B cell (primary cell): ENCODE results near the gene KDM7A. TPM values are rescaled to one million over a fixed set of nuclear protein-coding genes. Genes with fewer than 3 reads are reported as not detected.

ENCODE experiments used
- ATAC-seq: fragments of 200-7000 bp; cut with Tn5 transposase; one replicate; pipeline ENCODE4 v1.10.0; 2021; ENCODE audit warnings: low read depth, mild to moderate bottlenecking, moderate number of reproducible peaks, moderate library complexity
- CTCF ChIA-PET: fragments of 350-600 bp; sonication (Branson Sonifier 250); formaldehyde crosslinking; loops from one replicate; lab custom pipeline; 2021; ENCODE audit warnings: antibody characterized with exemption, inconsistent platforms; lab: Charles Lee
- POLR2A ChIA-PET: fragments of 350-600 bp; sonication (Branson Sonifier 250); formaldehyde crosslinking; loops from one replicate; lab custom pipeline; 2021; ENCODE audit warnings: antibody characterized with exemption; lab: Charles Lee
- DNase-seq: peaks from one replicate; pipeline ENCODE4 v3.0.0; 2013
- H2AFZ ChIP-seq: 2 replicates; pipeline ENCODE4 v1.6.1; 2012; ENCODE audit warnings: mild to moderate bottlenecking, low read depth, low read length; ENCODE audit not compliant: insufficient read depth, poor library complexity, severe bottlenecking
- H3K27ac ChIP-seq, 2 donors: 1 replicate in 1 of 2; 2 replicates in 1 of 2; pipeline ENCODE4 v1.5.1; 2012 to 2013; ENCODE audit warnings: low read length in 2 of 2, mild to moderate bottlenecking in 2 of 2, moderate library complexity in 1 of 2
- H3K27me3 ChIP-seq, 4 experiments: fragments of 200-600 bp in 1 of 4; sonication (generic) in 1 of 4; replicated peaks in 1 of 4; 1 replicate in 2 of 4; 2 replicates in 2 of 4; pipeline versions ENCODE4 v1.6.1 to v1.7.0; 2013 to 2016; ENCODE audit warnings: low read length in 3 of 4, mild to moderate bottlenecking in 2 of 4, mixed read lengths in 1 of 4, moderate library complexity in 1 of 4; ENCODE audit not compliant: insufficient read depth in 4 of 4, control insufficient read depth in 3 of 4; ENCODE audit errors: control extremely low read depth in 1 of 4
- H3K36me3 ChIP-seq, 2 experiments: replicated peaks in 1 of 2; 1 replicate in 1 of 2; 2 replicates in 1 of 2; pipeline versions ENCODE4 v1.6.1 to v1.7.1; 2013; ENCODE audit warnings: low read length in 1 of 2; ENCODE audit not compliant: insufficient read depth in 2 of 2, control insufficient read depth in 1 of 2; ENCODE audit errors: control extremely low read depth in 1 of 2, extremely low read depth in 1 of 2
- H3K4me1 ChIP-seq, 2 donors: fragments of 200-600 bp in 1 of 2; sonication (generic) in 1 of 2; 1 replicate in 1 of 2; 2 replicates in 1 of 2; pipeline versions ENCODE4 v1.5.1 to v1.6.1; 2013 to 2017; ENCODE audit warnings: low read length in 2 of 2; ENCODE audit not compliant: control insufficient read depth in 2 of 2, insufficient read depth in 2 of 2
- H3K4me2 ChIP-seq: replicated peaks from 2 replicates; pipeline ENCODE3; 2012; ENCODE audit warnings: mild to moderate bottlenecking, low read depth, low read length; ENCODE audit not compliant: poor library complexity, severe bottlenecking
- H3K4me3 ChIP-seq, 5 experiments: fragments of 200-600 bp in 1 of 5; sonication (generic) in 1 of 5; 1 replicate in 3 of 5; 2 replicates in 2 of 5; pipeline versions ENCODE4 v1.5.1 to v1.7.0; 2011 to 2016; ENCODE audit warnings: low read length in 4 of 5, mild to moderate bottlenecking in 4 of 5, low read depth in 2 of 5, control low read depth in 1 of 5, moderate library complexity in 1 of 5; ENCODE audit not compliant: insufficient read depth in 1 of 5; ENCODE audit errors: control extremely low read depth in 1 of 5, extremely low read depth in 1 of 5
- H3K79me2 ChIP-seq: fragments of 200-600 bp; sonication (generic); one replicate; pipeline ENCODE4 v1.6.0; 2016; ENCODE audit warnings: low read length; ENCODE audit not compliant: control insufficient read depth, insufficient read depth
- H3K9ac ChIP-seq: fragments of 200-600 bp; sonication (generic); 2 replicates; pipeline ENCODE4 v1.6.1; 2017; ENCODE audit warnings: mild to moderate bottlenecking, low read length, moderate library complexity
- H3K9me3 ChIP-seq, 3 donors: one replicate each; pipeline versions ENCODE4 v1.6.1 to v1.7.1; 2013; ENCODE audit warnings: low read length in 2 of 3; ENCODE audit not compliant: control insufficient read depth in 2 of 3, insufficient read depth in 1 of 3; ENCODE audit errors: control extremely low read depth in 1 of 3
- H4K20me1 ChIP-seq: 2 replicates; pipeline ENCODE4 v1.6.0; 2012; ENCODE audit warnings: mild to moderate bottlenecking, low read length; ENCODE audit not compliant: insufficient read depth, control insufficient read depth, poor library complexity, severe bottlenecking
- H3K27ac Mint-ChIP-seq: one replicate; pipeline ENCODE4 v1.8.0; 2021; ENCODE audit warnings: mixed read lengths
- H3K27me3 Mint-ChIP-seq: one replicate; pipeline ENCODE4 v1.8.0; 2021; ENCODE audit warnings: mixed read lengths
- H3K4me1 Mint-ChIP-seq: one replicate; pipeline ENCODE4 v1.8.0; 2021; ENCODE audit warnings: mixed read lengths
- H3K4me3 Mint-ChIP-seq: one replicate; pipeline ENCODE4 v1.8.0; 2021; ENCODE audit warnings: mixed read lengths
- H3K9me3 Mint-ChIP-seq: one replicate; pipeline ENCODE4 v1.8.0; 2022; ENCODE audit warnings: mixed read lengths; ENCODE audit not compliant: insufficient read depth
- EZH2 ChIP-seq: IDR thresholded peaks from 2 replicates; pipeline ENCODE4 v1.6.1; 2012; ENCODE audit warnings: borderline replicate concordance, low read depth, mild to moderate bottlenecking, moderate library complexity, low read length; ENCODE audit not compliant: insufficient read depth, poor library complexity, severe bottlenecking
- WGBS: methylation state at CpG from one replicate; pipeline ENCODE4 v1.1.5; 2013; ENCODE audit warnings: missing lambda C conversion rate; ENCODE audit not compliant: insufficient coverage; 5-methylcytosine and 5-hydroxymethylcytosine counted together
- intact Hi-C: fragments of 100-400 bp; cut with micrococcal nuclease; formaldehyde crosslinking; loops from one replicate; pipeline ENCODE4 v1.10.0; 2022
- polyA minus RNA-seq: library from RNA; depleted of rRNA, polyadenylated mRNA; stranded (reverse); fragments of >200 nt; gene quantifications from 2 replicates; pipeline ENCODE4 v1.2.3, GENCODE V29; 2012
- polyA plus RNA-seq: library from polyadenylated mRNA; depleted of rRNA; stranded (reverse); fragments of >200 nt; gene quantifications from 2 replicates; pipeline ENCODE4 v1.2.3, GENCODE V29; 2012
- total RNA-seq, 2 donors: library from RNA; stranded (reverse); fragments of 120-200 nt in 1 of 2; gene quantifications; 1 replicate in 1 of 2; 2 replicates in 1 of 2; pipeline versions ENCODE4 v1.2.3 to v1.2.4, GENCODE V29; 2013 to 2022
- TF ChIP-seq, protein P1 (sequence below): fragments of 200-600 bp; IDR thresholded peaks from one replicate; pipeline ENCODE4 v1.8.0; 2022; ENCODE audit warnings: antibody characterized with exemption, mild to moderate bottlenecking

Gene KDM7A, protein sequence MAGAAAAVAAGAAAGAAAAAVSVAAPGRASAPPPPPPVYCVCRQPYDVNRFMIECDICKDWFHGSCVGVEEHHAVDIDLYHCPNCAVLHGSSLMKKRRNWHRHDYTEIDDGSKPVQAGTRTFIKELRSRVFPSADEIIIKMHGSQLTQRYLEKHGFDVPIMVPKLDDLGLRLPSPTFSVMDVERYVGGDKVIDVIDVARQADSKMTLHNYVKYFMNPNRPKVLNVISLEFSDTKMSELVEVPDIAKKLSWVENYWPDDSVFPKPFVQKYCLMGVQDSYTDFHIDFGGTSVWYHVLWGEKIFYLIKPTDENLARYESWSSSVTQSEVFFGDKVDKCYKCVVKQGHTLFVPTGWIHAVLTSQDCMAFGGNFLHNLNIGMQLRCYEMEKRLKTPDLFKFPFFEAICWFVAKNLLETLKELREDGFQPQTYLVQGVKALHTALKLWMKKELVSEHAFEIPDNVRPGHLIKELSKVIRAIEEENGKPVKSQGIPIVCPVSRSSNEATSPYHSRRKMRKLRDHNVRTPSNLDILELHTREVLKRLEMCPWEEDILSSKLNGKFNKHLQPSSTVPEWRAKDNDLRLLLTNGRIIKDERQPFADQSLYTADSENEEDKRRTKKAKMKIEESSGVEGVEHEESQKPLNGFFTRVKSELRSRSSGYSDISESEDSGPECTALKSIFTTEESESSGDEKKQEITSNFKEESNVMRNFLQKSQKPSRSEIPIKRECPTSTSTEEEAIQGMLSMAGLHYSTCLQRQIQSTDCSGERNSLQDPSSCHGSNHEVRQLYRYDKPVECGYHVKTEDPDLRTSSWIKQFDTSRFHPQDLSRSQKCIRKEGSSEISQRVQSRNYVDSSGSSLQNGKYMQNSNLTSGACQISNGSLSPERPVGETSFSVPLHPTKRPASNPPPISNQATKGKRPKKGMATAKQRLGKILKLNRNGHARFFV
- 44.3 and 50.8 TPM in 2 replicates for total RNA-seq
- total RNA-seq (2013): 38.9 TPM
- 16.1 and 28.1 TPM in 2 replicates for polyA plus RNA-seq
- polyA minus RNA-seq: 35.2 and 35.8 TPM in 2 replicates

DNA sequence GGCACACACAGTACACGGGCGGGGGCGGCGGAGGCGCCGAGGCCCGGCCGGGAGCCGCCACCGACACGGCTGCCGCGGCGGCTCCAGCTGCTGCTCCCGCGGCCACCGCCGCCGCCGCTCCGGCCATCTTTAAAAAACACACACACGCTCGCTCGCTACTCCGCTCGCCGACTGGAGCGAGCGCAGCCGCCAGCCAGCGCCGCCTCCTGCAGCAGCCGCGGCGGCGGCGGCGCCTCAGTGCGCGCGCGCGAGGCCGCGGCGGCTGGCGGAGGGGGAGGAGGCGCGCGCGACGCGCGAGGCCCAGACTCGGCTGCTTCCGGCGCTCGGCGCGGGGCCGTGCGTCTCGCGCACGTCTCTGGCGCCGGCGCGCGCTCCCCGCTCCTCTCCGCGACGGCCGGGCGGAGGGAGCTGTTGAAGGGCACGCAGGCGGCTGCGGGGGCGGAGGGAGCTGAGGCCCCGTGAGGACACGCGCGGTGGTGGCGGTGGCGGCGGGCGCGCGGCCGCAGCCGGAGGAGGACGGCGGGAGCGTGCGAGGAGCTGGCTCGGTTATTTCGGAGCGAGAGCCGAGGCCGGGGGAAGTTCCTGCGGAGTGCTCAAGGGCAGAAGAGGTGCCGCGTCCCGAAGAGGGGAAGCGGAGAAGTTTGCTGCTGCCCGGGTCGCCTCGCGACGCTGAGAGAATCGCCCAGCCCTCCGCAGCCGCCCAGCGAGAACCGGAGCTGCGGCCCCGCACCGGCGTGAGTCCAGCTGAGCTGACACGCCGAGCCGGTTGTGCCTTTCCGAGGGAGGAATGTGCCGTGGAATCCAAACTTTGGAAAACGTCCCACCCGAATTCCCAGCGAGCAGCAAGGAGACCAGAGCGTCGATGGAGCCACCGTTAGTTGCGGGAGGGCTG, at the start of gene KDM7A:
Gene KDM7A, minus strand, starts transcription at position 173 of the 892 bp plus-strand sequence. Its CDS starts 46 bp downstream, at position 127.
- H3K4me1 ChIP-seq: peaks cover 21 to 29% of the 10 kb centered on the region in 2 donors
- WGBS: under 1% methylated on average over 127 of the region's 132 CpGs

More for the DNA sequence above, at the start of gene KDM7A:
- peak within 1 kb of the TSS; percentile 93 for H3K9ac ChIP-seq
- CTCF ChIA-PET: interaction anchor here (0.7 to 4.6 kb wide), 12 partner anchors 17 to 127 kb away, joined by 3 to 27 read pairs (median 4); partner anchors contain the start of gene PARP12
- ATAC-seq (peak; percentile 64), DNase-seq (peak; percentile 98)
- Mint-ChIP-seq H3K4me3 (peak within 1 kb of the TSS; percentile 95), H3K4me1 (peaks cover 30% of the 10 kb centered on the region), H3K9me3 (peaks cover 5% of the 10 kb centered on the region), H3K27me3 (no peaks in the 10 kb centered on the region), H3K27ac (peak within 1 kb of the TSS; percentile 95)
- peaks cover 0 to under 1% of the 10 kb centered on the region in 2 experiments for H3K36me3 ChIP-seq
- peak within 1 kb of the TSS; percentile 76 to 89 (median 84) for H3K4me3 ChIP-seq
- H3K4me2 ChIP-seq: peak within 1 kb of the TSS; percentile 98
- no peaks in the 10 kb centered on the region for H3K27me3 ChIP-seq
- peak within 1 kb of the TSS; percentile 75 to 93 for H3K27ac ChIP-seq
- no peak for TF ChIP-seq EZH2
- TF ChIP-seq, protein P1, sequence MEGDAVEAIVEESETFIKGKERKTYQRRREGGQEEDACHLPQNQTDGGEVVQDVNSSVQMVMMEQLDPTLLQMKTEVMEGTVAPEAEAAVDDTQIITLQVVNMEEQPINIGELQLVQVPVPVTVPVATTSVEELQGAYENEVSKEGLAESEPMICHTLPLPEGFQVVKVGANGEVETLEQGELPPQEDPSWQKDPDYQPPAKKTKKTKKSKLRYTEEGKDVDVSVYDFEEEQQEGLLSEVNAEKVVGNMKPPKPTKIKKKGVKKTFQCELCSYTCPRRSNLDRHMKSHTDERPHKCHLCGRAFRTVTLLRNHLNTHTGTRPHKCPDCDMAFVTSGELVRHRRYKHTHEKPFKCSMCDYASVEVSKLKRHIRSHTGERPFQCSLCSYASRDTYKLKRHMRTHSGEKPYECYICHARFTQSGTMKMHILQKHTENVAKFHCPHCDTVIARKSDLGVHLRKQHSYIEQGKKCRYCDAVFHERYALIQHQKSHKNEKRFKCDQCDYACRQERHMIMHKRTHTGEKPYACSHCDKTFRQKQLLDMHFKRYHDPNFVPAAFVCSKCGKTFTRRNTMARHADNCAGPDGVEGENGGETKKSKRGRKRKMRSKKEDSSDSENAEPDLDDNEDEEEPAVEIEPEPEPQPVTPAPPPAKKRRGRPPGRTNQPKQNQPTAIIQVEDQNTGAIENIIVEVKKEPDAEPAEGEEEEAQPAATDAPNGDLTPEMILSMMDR: no peak
- POLR2A ChIA-PET: interaction anchor here (0.5 to 5.4 kb wide), 14 partner anchors 10 to 301 kb away, joined by 3 to 116 read pairs (median 5); partner anchors contain the start of gene PARP12
- no peaks in the 10 kb centered on the region for H3K9me3 ChIP-seq
- H3K79me2 ChIP-seq: peaks cover 34% of the 10 kb centered on the region
- peaks cover 29% of the 10 kb centered on the region for H4K20me1 ChIP-seq
- intact Hi-C loops: loop anchor here (1.0 to 5.0 kb wide), 6 partner anchors 400 to 1560 kb away; partner anchors contain the start of genes ADCK2, FMC1, HIPK2 and LUC7L2
- H2AFZ ChIP-seq: peak within 1 kb of the TSS; percentile 92
